HCT116 (cell line): ENCODE results near the gene TMEM30A. TPM values are rescaled to one million over a fixed set of nuclear protein-coding genes. Genes with fewer than 3 reads are reported as not detected.

Source experiments
- ATAC-seq: fragments of 200-7000 bp; cut with Tn5 transposase; 2 replicates; pipeline ENCODE4 v1.9.1; 2020; ENCODE audit warnings: mild to moderate bottlenecking, moderate library complexity
- BruUV-seq: library from RNA; stranded (reverse); fragments of 400-500 nt; replicated peaks from 2 replicates; lab custom pipeline; 2021; lab: Mats Ljungman, UMichigan
- CTCF ChIA-PET: fragments of 300-600 bp; sonication (Branson Sonifier 250); formaldehyde crosslinking; loops from one replicate; lab custom pipeline; 2021; ENCODE audit warnings: antibody characterized with exemption; lab: Charles Lee
- POLR2A ChIA-PET: fragments of 300-600, 350-600 bp; sonication (Branson Sonifier 250); formaldehyde crosslinking; loops from one replicate; lab custom pipeline; 2021; ENCODE audit warnings: antibody characterized with exemption; lab: Charles Lee
- RAD21 ChIA-PET, 2 experiments: fragments of 300-600 bp; sonication (Branson Sonifier 250); formaldehyde crosslinking; loops; one replicate each; lab custom pipeline; 2023; ENCODE audit warnings: low total read pairs in 2 of 2; ENCODE audit not compliant: uncharacterized antibody in 2 of 2, unreplicated experiment in 2 of 2, low non-redundant PET in 1 of 2; lab: Charles Lee
- DNase-seq: peaks from one replicate; pipeline ENCODE4 v3.0.0-alpha.2; 2010; ENCODE audit warnings: low read depth, low spot score
- H2AFZ ChIP-seq: fragments of 200-600 bp; shearing (Covaris generic), sonication (generic); 2 replicates; pipeline ENCODE4 v1.6.1; 2017; ENCODE audit warnings: low read depth, mixed run types, mixed read lengths, antibody characterized with exemption, low read length; ENCODE audit not compliant: poor library complexity, severe bottlenecking
- H3K27ac ChIP-seq: 2 replicates; pipeline ENCODE4 v1.5.1; 2012; ENCODE audit warnings: low read depth, low read length
- H3K27me3 ChIP-seq: fragments of 200-600 bp; sonication (generic); 2 replicates; pipeline ENCODE4 v1.6.1; 2016; ENCODE audit warnings: mixed run types, low read length, mixed read lengths; ENCODE audit not compliant: insufficient read depth
- H3K36me3 ChIP-seq, 2 experiments: fragments of 200-500 bp in 1 of 2; fragments of 200-600 bp in 1 of 2; sonication (Bioruptor generic) in 1 of 2; sonication (generic) in 1 of 2; 2 replicates each; pipeline versions ENCODE4 v1.5.1 to v1.6.1; 2014 to 2016; ENCODE audit warnings: low read length in 2 of 2, inconsistent platforms in 1 of 2, mixed read lengths in 1 of 2, mixed run types in 1 of 2; ENCODE audit not compliant: insufficient read depth in 2 of 2, control insufficient read depth in 1 of 2
- H3K4me1 ChIP-seq, 2 experiments: fragments of 200-600 bp in 1 of 2; sonication (generic) in 1 of 2; 2 replicates each; pipeline versions ENCODE4 v1.5.1 to v1.6.1; 2012 to 2017; ENCODE audit warnings: low read length in 2 of 2, inconsistent platforms in 1 of 2, mild to moderate bottlenecking in 1 of 2, mixed read lengths in 1 of 2, mixed run types in 1 of 2, moderate library complexity in 1 of 2; ENCODE audit not compliant: insufficient read depth in 2 of 2, control insufficient read depth in 1 of 2
- H3K4me2 ChIP-seq: fragments of 200-600 bp; sonication (generic); 2 replicates; pipeline ENCODE4 v1.6.1; 2017; ENCODE audit warnings: mixed run types, low read length, mixed read lengths
- H3K4me3 ChIP-seq, 2 experiments: fragments of 200-600 bp in 1 of 2; sonication (generic) in 1 of 2; replicated peaks in 1 of 2; 2 replicates each; pipeline ENCODE4 v1.5.1; 2011 to 2016; ENCODE audit warnings: low read length in 2 of 2, control low read depth in 1 of 2, low read depth in 1 of 2, mild to moderate bottlenecking in 1 of 2, mixed read lengths in 1 of 2, mixed run types in 1 of 2
- H3K79me2 ChIP-seq: fragments of 200-600 bp; sonication (generic); 2 replicates; pipeline ENCODE4 v1.6.1; 2017; ENCODE audit warnings: mild to moderate bottlenecking, mixed run types, low read length, moderate library complexity, mixed read lengths; ENCODE audit not compliant: insufficient read depth
- H3K9ac ChIP-seq: fragments of 200-600 bp; sonication (generic); 2 replicates; pipeline ENCODE4 v1.6.1; 2016; ENCODE audit warnings: low read length, mixed read lengths
- H3K9me2 ChIP-seq: fragments of 200-600 bp; sonication (generic), shearing (Covaris generic); 2 replicates; pipeline ENCODE4 v1.6.1; 2017; ENCODE audit warnings: mixed run types, mild to moderate bottlenecking, moderate library complexity; ENCODE audit not compliant: insufficient read depth
- H3K9me3 ChIP-seq, 2 experiments: fragments of 200-500 bp in 1 of 2; fragments of 200-600 bp in 1 of 2; sonication (Bioruptor generic) in 1 of 2; sonication (generic) in 1 of 2; 2 replicates each; pipeline ENCODE4 v1.6.1; 2014 to 2017; ENCODE audit warnings: low read length in 2 of 2, mixed read lengths in 2 of 2, inconsistent platforms in 1 of 2, low read depth in 1 of 2, mild to moderate bottlenecking in 1 of 2, mixed run types in 1 of 2, moderate library complexity in 1 of 2; ENCODE audit not compliant: control insufficient read depth in 1 of 2, insufficient read depth in 1 of 2
- H4K20me1 ChIP-seq: fragments of 200-600 bp; sonication (generic), shearing (Covaris generic); 2 replicates; pipeline ENCODE4 v1.6.1; 2017; ENCODE audit warnings: mixed run types, mild to moderate bottlenecking, moderate library complexity; ENCODE audit not compliant: insufficient read depth
- CBX3 ChIP-seq: IDR thresholded peaks from 2 replicates; pipeline ENCODE4 v1.6.1; 2012; ENCODE audit warnings: low read depth
- CTCF ChIP-seq, 3 experiments: fragments of 200-600 bp in 1 of 3; sonication (generic) in 1 of 3; IDR thresholded peaks in 2 of 3; conservative IDR thresholded peaks in 1 of 3; 2 replicates each; pipeline ENCODE4 v1.5.1; 2012 to 2017; ENCODE audit warnings: low read depth in 2 of 3, low read length in 2 of 3, antibody characterized with exemption in 1 of 3, borderline replicate concordance in 1 of 3, control low read depth in 1 of 3, mild to moderate bottlenecking in 1 of 3, mixed read lengths in 1 of 3, mixed run types in 1 of 3, moderate library complexity in 1 of 3; ENCODE audit not compliant: insufficient read depth in 1 of 3
- EGR1 ChIP-seq: IDR thresholded peaks from 2 replicates; pipeline ENCODE4 v1.6.1; 2012; ENCODE audit warnings: low read depth
- ELF1 ChIP-seq: IDR thresholded peaks from 2 replicates; pipeline ENCODE4 v1.6.1; 2012; ENCODE audit warnings: low read depth, borderline replicate concordance
- EZH2 ChIP-seq: fragments of 200-600 bp; sonication (generic); IDR thresholded peaks from 2 replicates; pipeline ENCODE4 v1.6.1; 2017; ENCODE audit warnings: antibody characterized with exemption, mixed run types
- EZH2phosphoT487 ChIP-seq: fragments of 200-600 bp; IDR thresholded peaks from 2 replicates; pipeline ENCODE4 v1.6.1; 2018; ENCODE audit warnings: antibody characterized with exemption, borderline replicate concordance
- FOSL1 ChIP-seq: IDR thresholded peaks from 2 replicates; pipeline ENCODE4 v1.6.1; 2012; ENCODE audit warnings: low read depth
- JUND ChIP-seq: IDR thresholded peaks from 2 replicates; pipeline ENCODE4 v1.6.1; 2012
- POLR2A ChIP-seq: IDR thresholded peaks from 2 replicates; pipeline ENCODE4 v1.7.0; 2011; ENCODE audit warnings: borderline replicate concordance; ENCODE audit not compliant: insufficient read depth, insufficient read length; ENCODE audit errors: extremely low read depth
- POLR2AphosphoS5 ChIP-seq: IDR thresholded peaks from 2 replicates; pipeline ENCODE4 v1.6.1; 2011; ENCODE audit warnings: mild to moderate bottlenecking, low read depth, low read length, moderate library complexity
- SP1 ChIP-seq: IDR thresholded peaks from 2 replicates; pipeline ENCODE4 v1.6.1; 2012; ENCODE audit warnings: low read depth
- SRF ChIP-seq: IDR thresholded peaks from 2 replicates; pipeline ENCODE4 v1.6.1; 2012; ENCODE audit warnings: low read depth
- TCF7L2 ChIP-seq: IDR thresholded peaks from 2 replicates; pipeline ENCODE4 v1.7.0; 2011; ENCODE audit warnings: borderline replicate concordance, inconsistent platforms; ENCODE audit not compliant: insufficient read depth, insufficient read length; ENCODE audit errors: extremely low read depth
- ZBTB33 ChIP-seq: IDR thresholded peaks from 2 replicates; pipeline ENCODE4 v1.6.1; 2011; ENCODE audit warnings: mild to moderate bottlenecking, low read length, moderate library complexity; ENCODE audit not compliant: insufficient replicate concordance; ENCODE audit errors: extremely low read depth
- ZFX ChIP-seq: fragments of 450-650 bp; IDR thresholded peaks from 2 replicates; pipeline ENCODE4 v1.6.1; 2017
- intact Hi-C: fragments of 100-400 bp; cut with micrococcal nuclease; formaldehyde crosslinking; loops from 2 replicates; pipeline ENCODE4 v1.10.0; 2022
- total RNA-seq: library from RNA; stranded (reverse); gene quantifications from one replicate; pipeline ENCODE4 v1.2.1, GENCODE V29; 2021; ENCODE audit not compliant: unreplicated experiment
- TF ChIP-seq, protein P1 (sequence below): IDR thresholded peaks from 2 replicates; pipeline ENCODE4 v1.6.1; 2012

The TMEM30A gene
- total RNA-seq, 1 experiment from 2014 or later = 73.4 TPM

GRCh38 chr6:75278474-75279077 is 6.0 kb downstream of the TMEM30A start:
- no peaks in the 10 kb centered on the region for H3K27me3 ChIP-seq
- no peak overlapping the region for H3K4me3 ChIP-seq
- H4K20me1 ChIP-seq = no peaks in the 10 kb centered on the region
- H3K4me2 ChIP-seq = no peak overlapping the region
- POLR2A ChIA-PET = interaction anchor here (0.6 kb wide), 1 partner anchor 701 kb away, joined by 4 read pairs; no protein-coding TSS in a partner anchor
- CTCF ChIA-PET = interaction anchor here (1.6 kb wide), 1 partner anchor 11 kb away, joined by 6 read pairs; no protein-coding TSS in a partner anchor
- H3K27ac ChIP-seq = no peak overlapping the region
- BruUV-seq = no TSS peak
- TF ChIP-seq SP1 (no peak), SRF (no peak), FOSL1 (no peak), EZH2phosphoT487 (no peak), POLR2A (no peak), EGR1 (no peak), JUND (no peak)
- TF ChIP-seq, all 23 proteins: peak for 0
- ATAC-seq = no peak
- no peak for DNase-seq
- Histone ChIP-seq H3K9me3 (no peaks in the 10 kb centered on the region), H3K79me2 (peaks cover 97% of the 10 kb centered on the region), H3K9ac (no peak overlapping the region), H3K36me3 (0 out of 4 replicates have a peak, but pooled peaks cover 0 to 3% of the 10 kb centered on the region in 2 experiments), H2AFZ (no peak overlapping the region), H3K9me2 (no peaks in the 10 kb centered on the region), H3K4me1 (peaks cover 6 to 14% of the 10 kb centered on the region in 2 experiments; a peak in 3 of 4 replicates)
- intact Hi-C loops = no loop called here
- RAD21 ChIA-PET = interaction anchor here in 1 of 2 experiments (0.6 kb wide), 1 partner anchor 34 kb away, joined by 3 read pairs; no protein-coding TSS in a partner anchor

DNA sequence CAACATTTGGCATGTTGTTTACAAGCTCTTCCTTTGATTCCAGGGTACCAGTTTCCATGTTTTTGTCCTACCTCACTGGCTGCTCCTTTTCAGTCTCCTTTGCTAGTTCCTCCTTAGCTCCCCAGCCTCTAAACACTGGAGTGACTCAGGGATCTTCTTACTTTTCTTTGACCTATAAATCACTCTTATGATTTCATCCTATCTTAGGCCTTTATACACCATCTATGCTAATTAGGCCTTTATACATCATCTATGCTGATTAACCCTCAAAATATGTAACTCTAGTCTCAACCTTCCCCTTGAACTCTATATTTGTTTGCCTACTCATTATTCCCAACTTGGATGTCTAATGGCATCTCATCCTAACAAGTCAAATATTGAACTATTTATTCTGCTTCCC is 9.5 kb downstream of the TMEM30A start:
- peaks cover 0 to 15% of the 10 kb centered on the region in 2 experiments; a peak in 2 of 4 replicates for H3K36me3 ChIP-seq
- ATAC-seq = no peak
- H2AFZ ChIP-seq = no peak overlapping the region
- POLR2A ChIA-PET = no interaction called here
- H3K4me3 ChIP-seq = no peak overlapping the region
- H3K4me2 ChIP-seq = no peak overlapping the region
- no peak overlapping the region for H3K27ac ChIP-seq
- peaks cover 0 to 6% of the 10 kb centered on the region in 2 experiments; a peak in 1 of 4 replicates for H3K9me3 ChIP-seq
- CTCF ChIA-PET = no interaction called here
- BruUV-seq = no TSS peak
- RAD21 ChIA-PET = no interaction called here
- no peaks in the 10 kb centered on the region for H3K27me3 ChIP-seq
- H4K20me1 ChIP-seq = no peaks in the 10 kb centered on the region
- H3K79me2 ChIP-seq = peaks cover 95% of the 10 kb centered on the region
- intact Hi-C loops = no loop called here
- no peaks in the 10 kb centered on the region for H3K9me2 ChIP-seq
- H3K9ac ChIP-seq = no peak overlapping the region
- H3K4me1 ChIP-seq = peaks cover 0 to 4% of the 10 kb centered on the region in 2 experiments; a peak in 1 of 4 replicates
- no peak for DNase-seq
- TF ChIP-seq, protein P1, sequence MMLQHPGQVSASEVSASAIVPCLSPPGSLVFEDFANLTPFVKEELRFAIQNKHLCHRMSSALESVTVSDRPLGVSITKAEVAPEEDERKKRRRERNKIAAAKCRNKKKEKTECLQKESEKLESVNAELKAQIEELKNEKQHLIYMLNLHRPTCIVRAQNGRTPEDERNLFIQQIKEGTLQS = no peak
- no peak for TF ChIP-seq EZH2
- no peak for TF ChIP-seq CBX3
- TF ChIP-seq POLR2AphosphoS5 = no peak
- no peak for TF ChIP-seq SRF
- TF ChIP-seq ELF1 = no peak
- TF ChIP-seq CTCF (IDR thresholded peaks at IDR 0.05 in 2 of 3, conservative IDR thresholded peaks at IDR 0.05 in 1 of 3; ENCODE audit: borderline replicate concordance in 1 of 3, insufficient read depth in 1 of 3, low read depth in 2 of 3, low read length in 2 of 3) = no peak
- no peak for TF ChIP-seq ZFX
- TF ChIP-seq FOSL1 = no peak
- TF ChIP-seq TCF7L2 = no peak
- no peak for TF ChIP-seq ZBTB33
- no peak for TF ChIP-seq EZH2phosphoT487
